Upper lobe of right lung (tissue), 1 donor: ENCODE results near the gene ZNF691. TPM values are rescaled to one million over a fixed set of nuclear protein-coding genes. Genes with fewer than 3 reads are reported as not detected.

Experiments used
- ATAC-seq: fragments of 200-7000 bp; cut with Tn5 transposase; one replicate; pipeline ENCODE4 v1.9.1; 2020; ENCODE audit warnings: mild to moderate bottlenecking, moderate library complexity
- DNase-seq: peaks from one replicate; pipeline ENCODE4 v3.0.0-alpha.2; 2020
- H3K27ac ChIP-seq: fragments of 200-600 bp; one replicate; pipeline ENCODE4 v1.8.0; 2022
- H3K27me3 ChIP-seq: fragments of 200-600 bp; one replicate; pipeline ENCODE4 v1.8.0; 2022; ENCODE audit warnings: mild to moderate bottlenecking
- H3K36me3 ChIP-seq: fragments of 200-600 bp; one replicate; pipeline ENCODE4 v1.8.0; 2022
- H3K4me1 ChIP-seq: fragments of 200-600 bp; one replicate; pipeline ENCODE4 v1.8.0; 2022
- H3K4me3 ChIP-seq: fragments of 200-600 bp; one replicate; pipeline ENCODE4 v1.8.0; 2022; ENCODE audit warnings: mild to moderate bottlenecking
- H3K9me3 ChIP-seq: fragments of 200-600 bp; one replicate; pipeline ENCODE4 v1.8.0; 2022
- intact Hi-C: fragments of 100-400 bp; cut with DNase I; formaldehyde crosslinking; loops from one replicate; pipeline ENCODE4 v1.11.0; 2022
- total RNA-seq: library from RNA; stranded (reverse); fragmentation: NEBNext Ultra II Directional; extraction: Animal tissue kit (Norgen Biotek cat#: 25700); gene quantifications from one replicate; pipeline ENCODE4 v1.2.1, GENCODE V29; 2021
- TF ChIP-seq, protein P1 (sequence below): fragments of 200-600 bp; IDR thresholded peaks from one replicate; pipeline ENCODE4 v1.8.0; 2022; ENCODE audit warnings: antibody characterized with exemption
- donor health status: DM: no; HTN: yes; CAD: no; lungs with severe emphysema.

The ZNF691 gene
- total RNA-seq, 1 donor from 2014 or later: 8.2 TPM

DNA sequence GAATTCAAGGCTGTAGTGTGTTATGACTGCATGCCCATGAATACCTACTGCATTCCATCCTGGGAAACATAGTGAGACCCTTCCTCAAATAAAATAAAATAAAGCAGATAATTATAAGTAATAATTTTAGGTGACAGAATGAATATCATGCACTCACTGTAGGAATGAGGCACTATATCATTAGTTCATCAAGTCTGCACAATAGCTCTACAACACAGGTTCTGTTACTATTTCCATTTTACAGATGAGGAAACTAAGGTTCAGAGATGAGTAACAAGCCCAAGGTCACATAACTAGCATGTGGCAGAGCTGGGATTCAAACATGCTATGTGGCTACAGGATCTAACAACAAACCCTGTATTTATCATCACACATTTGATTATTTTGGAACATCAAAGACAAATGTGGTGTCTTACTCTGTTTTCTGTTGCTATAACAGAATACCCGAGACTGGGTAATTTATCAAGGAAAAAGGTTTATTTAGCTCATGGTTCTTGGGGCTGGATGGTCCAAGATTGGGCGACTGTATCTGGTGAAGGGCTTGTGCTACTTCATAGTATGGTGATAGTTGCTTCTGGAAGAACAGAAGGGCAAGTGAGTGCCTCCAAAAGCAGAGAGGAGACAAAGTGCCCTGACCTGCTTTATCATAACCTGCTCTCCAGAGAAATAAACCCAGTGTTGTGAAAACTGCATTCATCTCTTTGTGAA is 4.8 kb upstream of the ZNF691 start:
- DNase-seq: no peak
- H3K4me3 ChIP-seq: no peak overlapping the region

DNA sequence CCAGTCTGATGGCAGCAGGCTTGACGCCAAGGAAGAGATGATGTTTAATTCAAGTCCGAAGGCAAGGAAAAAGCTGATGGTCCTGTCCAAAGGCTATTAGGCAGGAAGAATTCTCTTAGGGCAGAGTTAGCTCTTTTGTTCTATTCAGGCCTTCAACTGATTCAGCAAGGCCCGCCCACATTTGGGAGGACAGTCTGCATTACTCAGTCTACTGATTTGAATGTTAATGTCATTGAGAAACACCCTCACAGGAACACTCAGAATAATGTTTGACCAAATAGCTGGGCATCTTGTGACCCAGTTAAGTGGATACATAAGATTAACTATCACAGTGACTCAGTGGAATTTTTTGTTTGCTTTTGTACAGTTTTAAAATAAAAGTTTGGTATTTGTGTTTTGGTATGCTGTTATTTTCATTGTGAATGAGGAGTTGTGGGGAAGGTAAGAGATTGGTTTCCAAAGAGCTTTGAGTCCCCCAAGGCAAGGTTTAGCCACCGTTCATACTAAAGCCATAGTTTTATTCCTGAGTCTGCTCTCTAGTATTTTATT is 1.7 kb upstream of the ZNF691 start:
- no peaks in the 10 kb centered on the region for H3K27me3 ChIP-seq
- intact Hi-C loops: no loop called here
- peaks cover 16% of the 10 kb centered on the region for H3K4me1 ChIP-seq
- H3K4me3 ChIP-seq: no peak overlapping the region
- ATAC-seq: no peak
- no peaks in the 10 kb centered on the region for H3K9me3 ChIP-seq
- H3K36me3 ChIP-seq: no peaks in the 10 kb centered on the region
- no peak for DNase-seq
- TF ChIP-seq, protein P1, sequence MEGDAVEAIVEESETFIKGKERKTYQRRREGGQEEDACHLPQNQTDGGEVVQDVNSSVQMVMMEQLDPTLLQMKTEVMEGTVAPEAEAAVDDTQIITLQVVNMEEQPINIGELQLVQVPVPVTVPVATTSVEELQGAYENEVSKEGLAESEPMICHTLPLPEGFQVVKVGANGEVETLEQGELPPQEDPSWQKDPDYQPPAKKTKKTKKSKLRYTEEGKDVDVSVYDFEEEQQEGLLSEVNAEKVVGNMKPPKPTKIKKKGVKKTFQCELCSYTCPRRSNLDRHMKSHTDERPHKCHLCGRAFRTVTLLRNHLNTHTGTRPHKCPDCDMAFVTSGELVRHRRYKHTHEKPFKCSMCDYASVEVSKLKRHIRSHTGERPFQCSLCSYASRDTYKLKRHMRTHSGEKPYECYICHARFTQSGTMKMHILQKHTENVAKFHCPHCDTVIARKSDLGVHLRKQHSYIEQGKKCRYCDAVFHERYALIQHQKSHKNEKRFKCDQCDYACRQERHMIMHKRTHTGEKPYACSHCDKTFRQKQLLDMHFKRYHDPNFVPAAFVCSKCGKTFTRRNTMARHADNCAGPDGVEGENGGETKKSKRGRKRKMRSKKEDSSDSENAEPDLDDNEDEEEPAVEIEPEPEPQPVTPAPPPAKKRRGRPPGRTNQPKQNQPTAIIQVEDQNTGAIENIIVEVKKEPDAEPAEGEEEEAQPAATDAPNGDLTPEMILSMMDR: no peak
- H3K27ac ChIP-seq: no peak overlapping the region

More for the DNA sequence above, 4.8 kb upstream of the ZNF691 start:
- Histone ChIP-seq H3K36me3 (no peaks in the 10 kb centered on the region), H3K4me1 (peaks cover 7% of the 10 kb centered on the region), H3K27me3 (no peaks in the 10 kb centered on the region), H3K27ac (no peak overlapping the region), H3K9me3 (no peaks in the 10 kb centered on the region)
- no peak for ATAC-seq
- TF ChIP-seq, protein P1: no peak
- intact Hi-C loops: no loop called here

DNA sequence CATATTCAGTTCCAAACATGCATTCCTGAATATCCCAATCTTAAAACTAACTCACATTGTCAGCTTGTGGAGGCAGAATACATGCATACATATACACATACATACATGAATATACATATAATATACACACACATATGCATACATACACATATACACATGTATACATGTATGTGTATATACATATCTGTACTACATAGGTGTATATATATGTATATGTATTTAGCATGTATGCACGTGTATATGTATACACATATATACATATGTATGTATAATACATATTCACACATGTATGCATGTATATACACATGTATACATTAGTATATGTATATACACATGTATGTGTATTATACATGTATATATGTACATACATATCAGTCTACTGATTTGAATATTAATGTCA is 1.2 kb upstream of the ZNF691 start:
- no peaks in the 10 kb centered on the region for H3K9me3 ChIP-seq
- H3K4me1 ChIP-seq: peaks cover 16% of the 10 kb centered on the region
- no peak for DNase-seq
- ATAC-seq: no peak
- TF ChIP-seq, protein P1: no peak
- intact Hi-C loops: no loop called here
- H3K4me3 ChIP-seq: no peak overlapping the region
- H3K27me3 ChIP-seq: no peaks in the 10 kb centered on the region
- no peaks in the 10 kb centered on the region for H3K36me3 ChIP-seq
- no peak overlapping the region for H3K27ac ChIP-seq

DNA sequence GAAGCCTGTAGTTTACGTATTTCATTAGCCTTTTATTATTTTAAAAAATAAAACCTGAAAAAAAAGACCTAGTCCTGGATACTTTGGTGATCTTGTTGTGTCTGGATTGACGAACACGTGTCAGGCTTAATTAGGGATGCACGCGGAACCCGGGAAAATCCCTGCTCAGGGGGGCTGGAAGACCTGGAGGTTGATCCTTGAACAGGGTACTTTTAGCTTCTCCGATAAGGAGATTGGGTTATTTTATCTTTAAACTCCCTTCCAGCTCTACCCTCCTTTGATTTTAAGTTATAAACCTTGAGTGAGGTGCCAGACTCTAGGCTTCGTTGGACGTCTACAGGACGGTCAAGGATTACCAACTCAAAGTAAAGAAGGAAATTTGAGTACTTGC is 552 bp upstream of the ZNF691 start:
- intact Hi-C loops: no loop called here
- Histone ChIP-seq H3K27me3 (no peaks in the 10 kb centered on the region), H3K9me3 (no peaks in the 10 kb centered on the region), H3K4me3 (peak overlapping the region; percentile 98), H3K27ac (peak overlapping the region; percentile 89), H3K4me1 (peaks cover 16% of the 10 kb centered on the region), H3K36me3 (peaks cover 7% of the 10 kb centered on the region)
- TF ChIP-seq, protein P1: no peak
- DNase-seq: no peak
- ATAC-seq: no peak

DNA sequence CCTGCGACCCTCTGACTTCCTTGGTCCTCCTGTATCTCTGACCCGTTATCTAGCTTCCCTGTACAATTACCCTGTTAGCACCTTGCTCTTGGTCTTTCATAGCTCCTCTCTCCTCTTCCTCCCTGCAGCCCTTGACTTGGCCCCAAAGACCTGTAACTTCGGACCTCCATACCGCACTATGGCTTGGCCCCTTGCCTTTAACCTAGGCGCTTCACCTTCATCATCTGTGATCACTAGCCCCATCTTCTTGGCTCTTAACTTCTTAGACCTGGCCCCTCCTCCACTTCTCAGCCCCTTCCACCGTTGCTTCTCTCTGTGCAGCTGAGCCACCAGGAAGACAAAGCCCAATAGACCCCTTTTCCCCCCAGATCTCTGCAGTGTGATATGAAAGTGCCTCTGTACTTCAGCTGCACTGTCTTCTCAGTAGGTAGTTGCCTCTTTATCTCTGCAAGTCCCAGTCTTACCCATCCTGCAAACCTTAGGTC is 740 bp downstream of the ZNF691 start:
- H3K4me3 ChIP-seq: peak overlapping the region; percentile 98
- peaks cover 20% of the 10 kb centered on the region for H3K36me3 ChIP-seq
- H3K27ac ChIP-seq: peak overlapping the region; percentile 89
- no peaks in the 10 kb centered on the region for H3K27me3 ChIP-seq
- DNase-seq (no peak), ATAC-seq (no peak)
- peaks cover 16% of the 10 kb centered on the region for H3K4me1 ChIP-seq
- no peaks in the 10 kb centered on the region for H3K9me3 ChIP-seq
- TF ChIP-seq, protein P1: no peak
- intact Hi-C loops: no loop called here
